GM19468 (cell line): ENCODE results near the gene GPR37L1.

Experiments
- ATAC-seq: cut with Tn5 transposase; IDR thresholded peaks from one replicate; pipeline ENCODE4 v1.9.1; 2021; ENCODE audit warnings: mild to moderate bottlenecking, moderate library complexity, moderate number of reproducible peaks; ENCODE audit not compliant: unreplicated experiment; ENCODE audit errors: extremely low read depth

Gene GPR37L1

DNA sequence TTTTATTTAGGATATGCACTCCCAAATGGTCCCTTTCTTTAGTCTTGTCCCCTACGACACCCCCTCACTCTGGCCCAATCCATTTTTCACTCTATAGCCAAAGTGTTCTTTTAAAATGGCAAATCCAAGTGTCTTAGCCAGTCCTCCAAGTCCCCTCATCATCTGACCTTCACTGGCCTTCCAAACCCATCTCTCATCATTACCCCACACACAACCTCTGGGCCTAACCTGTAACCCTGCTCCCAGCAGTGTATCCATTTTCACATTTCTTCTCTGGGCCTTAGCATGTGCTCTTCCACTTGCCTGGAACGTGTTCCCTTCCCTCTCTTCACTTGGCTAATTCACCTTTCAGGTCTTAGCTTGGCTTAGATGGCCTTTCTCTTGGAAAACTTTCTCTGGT is 28.3 kb downstream of the GPR37L1 start:
- ATAC-seq = no peak

GRCh38 chr1:202152399-202152798 is 29.7 kb downstream of the GPR37L1 start:
- no peak for ATAC-seq

DNA sequence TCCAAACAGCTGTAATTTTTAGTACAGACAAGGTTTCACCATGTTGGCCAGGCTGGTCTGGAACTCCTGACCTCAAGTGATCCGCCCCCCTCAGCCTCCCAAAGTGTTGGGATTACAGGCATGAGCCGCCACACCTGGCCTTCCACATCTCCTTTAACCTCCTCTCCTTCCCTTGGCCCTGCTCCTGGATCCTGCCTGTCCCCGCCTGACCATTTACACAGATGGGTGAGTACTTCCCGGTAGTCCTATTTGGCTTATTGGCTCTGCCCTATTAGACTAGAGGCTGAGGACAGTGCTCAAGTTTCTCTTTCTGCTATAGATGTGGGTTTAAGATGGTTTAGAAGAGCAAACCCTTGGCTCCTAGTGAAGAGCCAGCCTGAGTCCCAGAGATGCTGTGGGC is 30.6 kb downstream of the GPR37L1 start:
- no peak for ATAC-seq

- ATAC-seq = no peak
These were observed 31.5 kb downstream of the GPR37L1 start for GRCh38 chr1:202154148-202154765.

- ATAC-seq = no peak
These were observed 32.2 kb downstream of the GPR37L1 start for GRCh38 chr1:202154766-202155477.

DNA sequence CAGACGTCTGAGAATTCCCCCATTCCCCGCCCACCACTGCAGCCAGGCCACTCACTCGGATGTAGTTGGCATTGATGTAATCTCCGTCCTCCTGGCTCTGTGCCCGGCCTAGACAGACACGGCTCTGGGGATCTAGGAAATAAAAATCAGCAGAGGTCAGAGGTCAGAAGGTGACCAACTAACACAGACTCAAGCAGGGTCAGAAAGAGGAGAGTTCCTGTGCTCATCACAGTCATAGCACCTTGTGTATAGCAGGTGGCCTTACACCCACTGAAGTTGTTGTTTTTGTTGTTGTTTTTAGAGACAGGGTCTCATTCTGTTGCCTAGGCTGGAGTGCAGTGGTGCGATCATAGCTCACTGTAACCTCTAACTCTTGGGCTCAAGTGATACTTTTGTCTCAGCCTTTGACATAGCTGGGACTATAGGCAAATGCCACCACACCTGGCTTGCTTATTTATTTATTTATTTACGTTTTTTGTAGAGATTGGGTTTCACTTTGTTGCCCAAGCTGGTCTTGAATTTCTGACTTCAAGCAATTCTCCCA is 32.8 kb downstream of the GPR37L1 start:
- no peak for ATAC-seq

DNA sequence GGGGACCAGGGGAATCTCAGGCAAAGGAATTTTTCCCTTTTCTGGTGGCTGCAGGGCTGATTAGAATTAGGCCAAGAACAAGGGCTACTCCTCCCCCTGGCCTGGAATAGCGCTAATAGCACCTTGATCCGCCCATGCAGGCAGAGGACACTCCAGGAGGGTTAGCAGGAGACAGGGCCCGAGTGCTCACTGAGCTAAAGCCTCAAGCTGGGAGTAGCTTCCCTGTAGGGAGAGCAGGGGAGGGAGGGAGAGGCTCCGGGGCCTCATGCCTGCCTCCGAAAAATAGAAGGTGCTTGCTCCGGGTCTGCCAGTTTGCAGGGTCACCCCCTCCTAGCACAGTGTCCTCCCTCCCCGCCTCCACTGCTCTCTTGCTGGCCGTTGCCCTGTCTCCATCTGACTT is 33.9 kb downstream of the GPR37L1 start:
- ATAC-seq = no peak

- no peak for ATAC-seq
These were observed 35.2 kb downstream of the GPR37L1 start for GRCh38 chr1:202157945-202158344.

DNA sequence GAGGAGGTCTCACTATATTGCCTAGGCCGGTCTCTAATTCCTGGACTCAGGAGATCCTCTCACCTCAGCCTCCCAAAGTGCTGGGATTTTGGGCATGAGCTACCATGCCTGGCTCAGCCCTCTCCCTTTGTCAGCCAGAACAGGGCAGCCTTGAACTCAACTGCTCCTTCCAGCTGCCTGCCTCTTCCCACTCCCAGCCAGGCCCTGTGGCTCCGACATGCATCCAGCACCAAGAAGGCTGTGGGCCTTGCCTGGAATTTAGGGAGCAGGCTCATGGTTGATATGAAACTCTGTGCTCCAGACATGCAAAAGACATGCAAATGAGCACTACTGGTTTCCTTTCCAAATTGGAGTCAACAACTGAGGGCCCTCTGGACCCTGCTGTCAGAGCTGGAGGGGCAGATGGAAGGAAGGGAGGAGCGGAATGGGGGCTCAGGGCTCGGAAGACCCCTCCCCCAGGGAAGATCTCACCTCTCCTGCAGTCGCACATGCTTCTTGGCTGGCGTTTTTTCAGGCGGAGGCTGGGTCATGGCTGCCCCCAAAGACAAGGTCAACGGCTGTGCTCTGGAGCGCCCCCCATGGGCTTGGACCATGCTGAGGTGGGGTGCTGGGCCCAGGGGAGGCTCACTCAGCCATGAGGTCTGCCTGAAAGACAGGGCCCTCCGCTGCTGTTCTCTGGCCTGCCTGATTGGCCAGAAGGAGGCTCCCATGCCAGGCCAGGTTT is 36.3 kb downstream of the GPR37L1 start:
- no peak for ATAC-seq

- ATAC-seq = no peak
These were observed 37.0 kb downstream of the GPR37L1 start for GRCh38 chr1:202159534-202160371.

DNA sequence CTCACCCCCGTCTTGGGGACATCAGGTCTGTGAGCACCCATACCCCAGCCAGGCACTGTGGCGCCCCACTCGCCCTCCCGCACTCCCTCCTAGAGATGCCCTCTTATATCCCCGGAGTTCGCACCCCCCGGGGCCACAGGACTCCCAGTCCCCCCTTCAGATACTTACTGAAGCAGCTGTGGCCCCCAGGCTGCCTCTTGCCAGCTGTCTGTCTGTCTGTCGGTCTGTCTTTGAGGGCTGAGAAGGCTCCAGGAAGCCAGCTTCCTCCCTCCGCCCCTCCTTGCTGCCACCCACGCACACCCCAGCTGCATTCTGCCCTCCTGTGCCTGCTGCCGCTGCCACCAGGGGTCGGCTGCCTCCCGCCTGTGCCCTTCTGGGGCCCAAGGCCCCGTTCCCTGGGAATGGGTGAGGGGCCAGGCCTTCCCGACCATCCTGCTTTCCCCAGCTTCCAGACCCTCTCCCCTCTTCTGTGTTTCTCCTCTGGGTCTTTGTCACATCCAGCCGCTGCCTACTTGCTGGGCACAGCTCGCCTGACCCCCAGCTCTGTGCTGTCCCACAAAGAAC is 37.7 kb downstream of the GPR37L1 start, which contains the start of gene PTPN7:
Gene PTPN7 (minus strand): TSS at position 226 of the 564 bp plus-strand sequence. CDS start 1,200 bp downstream, outside the sequence.
- peak; percentile 27 for ATAC-seq

GRCh38 chr1:202161151-202162046 is 38.7 kb downstream of the GPR37L1 start:
- no peak for ATAC-seq

DNA sequence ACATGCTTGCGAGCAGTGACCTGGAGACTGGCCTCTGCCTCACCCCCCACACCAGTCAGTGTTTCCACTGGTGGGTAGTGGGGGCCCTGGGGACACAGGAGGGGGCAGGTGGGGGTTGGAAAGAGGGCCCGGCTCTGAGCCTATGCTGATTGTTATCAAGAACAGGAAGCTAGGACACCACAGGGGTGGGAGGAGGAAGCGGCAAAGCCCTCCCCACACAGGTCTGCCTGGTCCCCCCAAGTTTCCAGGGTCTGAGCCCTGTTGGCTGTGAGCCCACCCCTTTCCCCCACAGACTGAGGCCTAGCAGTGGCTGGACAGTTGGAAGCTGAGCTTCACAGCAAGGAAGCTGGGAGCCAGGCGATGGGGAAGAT is 39.3 kb downstream of the GPR37L1 start:
- no peak for ATAC-seq

- no peak for ATAC-seq
These were observed 39.9 kb downstream of the GPR37L1 start for GRCh38 chr1:202162418-202163280.

- ATAC-seq = no peak
These were observed 40.9 kb downstream of the GPR37L1 start for GRCh38 chr1:202163281-202164270.

DNA sequence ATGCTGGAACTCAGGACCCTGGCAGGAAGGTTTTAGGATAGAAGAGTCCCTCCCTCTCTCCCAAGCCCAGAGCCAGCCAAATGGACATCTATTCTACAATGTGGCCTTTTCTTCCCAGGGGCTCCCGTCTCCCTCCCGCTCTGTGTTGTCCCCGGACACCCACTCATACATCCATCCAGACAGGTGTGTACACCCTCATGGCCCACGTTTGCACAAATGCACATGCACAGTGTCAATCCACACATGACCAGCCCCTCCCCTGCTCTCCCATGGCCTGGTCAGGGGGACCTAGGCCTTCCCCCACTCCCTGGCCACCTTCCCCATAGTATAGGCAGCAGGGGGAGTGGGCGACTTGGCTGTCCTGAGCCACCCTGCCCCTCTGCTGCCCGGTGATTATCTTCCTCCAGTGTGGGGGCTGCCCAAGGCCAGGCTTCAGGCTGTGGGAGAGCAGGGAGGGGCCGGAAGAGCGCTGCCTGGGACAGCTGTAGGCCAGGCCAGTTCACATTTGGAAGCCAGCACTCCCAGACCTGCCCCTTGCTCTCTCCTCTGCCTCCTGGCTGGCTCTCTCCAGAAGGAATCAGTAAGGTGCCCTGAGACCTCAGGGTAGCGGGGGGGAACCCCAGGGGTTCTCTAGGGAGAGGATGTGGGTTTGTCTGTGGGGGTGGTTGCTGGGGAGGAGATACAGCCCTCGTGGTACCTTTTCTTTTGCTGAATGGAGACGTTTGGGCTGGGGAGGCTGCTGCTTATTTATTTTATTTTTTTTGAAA is 41.7 kb downstream of the GPR37L1 start:
- ATAC-seq = no peak
